ENCODE results near the gene MYCBPAP. TPM values are rescaled to one million over a fixed set of nuclear protein-coding genes. Genes with fewer than 3 reads are reported as not detected.

The MYCBPAP gene
- total and polyA plus RNA-seq, 12 donors: 0.17 to 1.6 (median 0.59) TPM

- TF ChIP-seq CTCF (IDR thresholded peaks at IDR 0.05): no peak
- Histone ChIP-seq H3K36me3 (no peaks in the 10 kb centered on the region), H3K27ac (no peak overlapping the region), H3K9me3 (no peaks in the 10 kb centered on the region), H3K27me3 (peaks cover 11 to 77% (median 63%) of the 10 kb centered on the region in 7 donors), H3K4me3 (peak overlapping the region in 1 of 10 donors; percentile 11), H3K4me1 (peaks cover 9 to 41% (median 25%) of the 10 kb centered on the region in 9 donors)
- ATAC-seq (peak in 5 of 8 donors; percentile 33 to 56 (median 44)), DNase-seq (peak; percentile 61 to 73)
- intact Hi-C loops (cut with DNase I): loop anchor here in 2 of 10 donors (5.0 kb wide), 2 partner anchors 37 to 42 kb away; no protein-coding TSS in a partner anchor
- 37 to 43% methylated on average over 19 of the region's 19 CpGs for WGBS, 2 donors
These were observed 56.7 kb downstream of the MYCBPAP start for GRCh38 chr17:50564916-50565315.

GRCh38 chr17:50565402-50566350, 57.4 kb downstream of the MYCBPAP start:
- Histone ChIP-seq H3K9me3 (no peaks in the 10 kb centered on the region), H3K27me3 (peaks cover 8 to 70% (median 55%) of the 10 kb centered on the region in 7 donors), H3K4me1 (peaks cover 6 to 35% (median 19%) of the 10 kb centered on the region in 9 donors), H3K27ac (no peak overlapping the region), H3K36me3 (no peaks in the 10 kb centered on the region), H3K4me3 (no peak overlapping the region)
- no peak for ATAC-seq
- no peak for TF ChIP-seq CTCF (IDR thresholded peaks at IDR 0.05)
- intact Hi-C loops (cut with DNase I): loop anchor here in 1 of 10 donors (5.0 kb wide), 1 partner anchor 42 kb away; no protein-coding TSS in a partner anchor
- WGBS, 2 donors: 45 to 53% methylated on average over 10 of the region's 10 CpGs
- DNase-seq: no peak

GRCh38 chr17:50566886-50567285, 58.6 kb downstream of the MYCBPAP start:
- Histone ChIP-seq H3K4me1 (peaks cover 0 to 23% (median 8%) of the 10 kb centered on the region in 9 donors), H3K4me3 (no peak overlapping the region), H3K9me3 (no peaks in the 10 kb centered on the region), H3K36me3 (no peaks in the 10 kb centered on the region), H3K27me3 (peaks cover 0 to 61% (median 43%) of the 10 kb centered on the region in 7 donors), H3K27ac (no peak overlapping the region)
- ATAC-seq (no peak), DNase-seq (no peak)
- no peak for TF ChIP-seq CTCF (IDR thresholded peaks at IDR 0.05)
- 46 to 50% methylated on average over 2 of the region's 2 CpGs for WGBS, 2 donors
- intact Hi-C loops (cut with DNase I): loop anchor here in 1 of 10 donors (5.0 kb wide), 1 partner anchor 40 kb away; no protein-coding TSS in a partner anchor

- Histone ChIP-seq H3K9me3 (no peaks in the 10 kb centered on the region), H3K36me3 (no peaks in the 10 kb centered on the region), H3K4me3 (no peak overlapping the region), H3K27ac (no peak overlapping the region), H3K4me1 (peaks cover 0 to 18% (median 5%) of the 10 kb centered on the region in 9 donors), H3K27me3 (peaks cover 0 to 43% (median 26%) of the 10 kb centered on the region in 7 donors)
- ATAC-seq: no peak
- no peak for DNase-seq
- no peak for TF ChIP-seq CTCF (IDR thresholded peaks at IDR 0.05)
- intact Hi-C loops (cut with DNase I): loop anchor here in 1 of 10 donors (5.0 kb wide), 1 partner anchor 39 kb away; no protein-coding TSS in a partner anchor
- 90 to 94% methylated on average over 12 of the region's 12 CpGs for whole genome bisulfite sequencing, 2 donors
These were observed 60.4 kb downstream of the MYCBPAP start for GRCh38 chr17:50568659-50569058.
